Mucosa of descending colon (tissue), 3 donors: ENCODE data around the gene SPRN. TPM values are rescaled to one million over a fixed set of nuclear protein-coding genes. Genes with fewer than 3 reads are reported as not detected.

ENCODE experiments used
- ATAC-seq: fragments of 200-7000 bp; cut with Tn5 transposase; one replicate; pipeline ENCODE4 v1.9.1; 2020; ENCODE audit warnings: mild to moderate bottlenecking, moderate library complexity
- DNase-seq, 3 donors: peaks; one replicate each; pipeline ENCODE4 v3.0.0-alpha.2; 2020
- H3K36me3 ChIP-seq: fragments of 200-600 bp; one replicate; pipeline ENCODE4 v1.8.0; 2021; ENCODE audit warnings: low read depth, mild to moderate bottlenecking
- H3K4me1 ChIP-seq: fragments of 200-600 bp; one replicate; pipeline ENCODE4 v1.8.0; 2021; ENCODE audit warnings: low read depth, mild to moderate bottlenecking
- H3K4me3 ChIP-seq: fragments of 200-600 bp; one replicate; pipeline ENCODE4 v1.8.0; 2021; ENCODE audit warnings: mild to moderate bottlenecking
- H3K9me3 ChIP-seq: fragments of 200-600 bp; one replicate; pipeline ENCODE4 v1.8.0; 2021; ENCODE audit warnings: mild to moderate bottlenecking
- CTCF ChIP-seq: fragments of 200-600 bp; IDR thresholded peaks from one replicate; pipeline ENCODE4 v1.8.0; 2022; ENCODE audit warnings: antibody characterized with exemption, mild to moderate bottlenecking
- intact Hi-C, 2 donors: fragments of 100-400 bp; cut with DNase I in 1 of 2; cut with micrococcal nuclease in 1 of 2; formaldehyde crosslinking; loops; one replicate each; pipeline versions ENCODE4 v1.11.0 to v1.11.1; 2022; cut with DNase I, micrococcal nuclease
- total RNA-seq, 3 donors: library from RNA; stranded (reverse); fragmentation: NEBNext Ultra II Directional in 2 of 3; extraction: Animal tissue kit (Norgen Biotek cat#: 25700) in 2 of 3; gene quantifications; one replicate each; pipeline versions ENCODE4 v1.2.1 to v1.2.4, GENCODE V29; 2021 to 2023
- donor health status: DM: no; HTN: no; CAD: no; lungs with moderate emphysema.
- donor health status: DM: no; HTN: no; CAD: no.
- donor health status: DM: no; HTN: yes; CAD: no.

SPRN gene
- total RNA-seq, 3 donors from 2014 or later, result 0.25 TPM; not detected in 2

GRCh38 chr10:133400624-133401424, 23.6 kb downstream of the SPRN start:
- no peak overlapping the region for H3K4me3 ChIP-seq
- no peaks in the 10 kb centered on the region for H3K9me3 ChIP-seq
- H3K36me3 ChIP-seq, result peaks cover 8% of the 10 kb centered on the region
- peak in 1 of 3 donors; percentile 42 for DNase-seq
- ATAC-seq, result peak; percentile 66
- intact Hi-C loops, result no loop called here
- TF ChIP-seq CTCF, result no peak
- H3K4me1 ChIP-seq, result no peaks in the 10 kb centered on the region

GRCh38 chr10:133399123-133399601, 25.3 kb downstream of the SPRN start:
- H3K9me3 ChIP-seq, result no peaks in the 10 kb centered on the region
- no peak overlapping the region for H3K4me3 ChIP-seq
- ATAC-seq, result no peak
- DNase-seq, result peak in 1 of 3 donors; percentile 38
- intact Hi-C loops, result no loop called here
- TF ChIP-seq CTCF, result no peak
- peaks cover 8% of the 10 kb centered on the region for H3K36me3 ChIP-seq
- H3K4me1 ChIP-seq, result peaks cover 4% of the 10 kb centered on the region

GRCh38 chr10:133397938-133398337, 26.5 kb downstream of the SPRN start:
- no peak for TF ChIP-seq CTCF
- peaks cover 4% of the 10 kb centered on the region for H3K4me1 ChIP-seq
- no peak for ATAC-seq
- H3K36me3 ChIP-seq, result peaks cover 12% of the 10 kb centered on the region
- DNase-seq, result no peak
- H3K4me3 ChIP-seq, result no peak overlapping the region
- intact Hi-C loops, result no loop called here
- no peaks in the 10 kb centered on the region for H3K9me3 ChIP-seq

- Histone ChIP-seq H3K36me3 (peaks cover 12% of the 10 kb centered on the region), H3K4me1 (peaks cover 4% of the 10 kb centered on the region), H3K4me3 (no peak overlapping the region), H3K9me3 (no peaks in the 10 kb centered on the region)
- intact Hi-C loops, result no loop called here
- no peak for TF ChIP-seq CTCF
- DNase-seq, result peak in 1 of 3 donors; percentile 37
- ATAC-seq, result no peak
Measured at GRCh38 chr10:133396035-133396624, 28.3 kb downstream of the SPRN start.

GRCh38 chr10:133394801-133395221, 29.6 kb downstream of the SPRN start:
- peaks cover 12% of the 10 kb centered on the region for H3K36me3 ChIP-seq
- peak overlapping the region; percentile 63 for H3K4me3 ChIP-seq
- intact Hi-C loops, result no loop called here
- DNase-seq, result peak in 1 of 3 donors; percentile 50
- H3K9me3 ChIP-seq, result no peaks in the 10 kb centered on the region
- no peak for TF ChIP-seq CTCF
- no peak for ATAC-seq
- peaks cover 4% of the 10 kb centered on the region for H3K4me1 ChIP-seq
